ENCODE data around the gene ZNF814.
"Not testable (repeated sequence)": the region's sequence is repeated elsewhere in the genome, so short reads cannot be mapped to it uniquely, and the experiment has no call there.

The ZNF814 gene

GRCh38 chr19:57854117-57854516 is 34.7 kb downstream of the ZNF814 start:
- DNase-seq = not testable (repeated sequence)

DNA sequence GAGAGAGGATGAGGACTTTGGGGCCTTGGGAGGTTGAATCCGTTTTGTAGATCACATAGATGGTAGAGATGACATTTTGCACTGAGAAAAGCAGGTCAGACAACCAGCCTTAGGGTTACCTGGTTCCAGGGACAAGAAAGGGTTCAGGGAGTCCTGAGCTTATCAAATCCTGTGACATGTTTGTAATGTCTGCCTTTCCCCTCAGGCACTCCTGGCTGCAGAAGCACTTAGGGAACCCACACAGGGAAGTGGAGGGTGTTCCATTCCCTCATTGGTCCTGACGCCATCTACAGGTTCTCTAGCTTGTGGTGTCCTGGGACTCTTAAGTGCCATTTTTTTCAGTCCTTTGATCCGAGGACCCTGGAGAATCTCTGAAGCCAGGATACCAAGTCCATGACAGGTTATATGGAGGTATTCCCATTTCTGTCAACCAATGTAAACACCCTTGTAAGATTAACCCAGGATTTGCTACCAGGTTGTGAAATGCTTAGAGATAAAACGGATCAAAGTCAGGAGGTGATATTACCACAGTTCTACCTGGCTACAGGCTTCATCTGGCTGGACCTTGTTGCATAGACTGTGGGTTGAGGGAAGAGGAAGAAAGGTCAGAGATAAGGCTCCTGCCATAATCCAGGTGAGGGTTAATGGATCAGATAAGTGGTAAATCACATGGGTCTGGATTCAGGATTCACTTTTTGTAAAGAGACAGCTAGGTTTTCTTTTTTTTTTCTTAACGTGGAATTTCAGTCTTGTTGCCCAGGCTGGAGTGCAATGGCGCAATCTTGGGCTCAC is 36.8 kb downstream of the ZNF814 start:
- not testable (repeated sequence) for DNase-seq

- DNase-seq = no peak
Measured at GRCh38 chr19:57850553-57851017, 38.3 kb downstream of the ZNF814 start.

- DNase-seq = peak; percentile 72
Measured at GRCh38 chr19:57849666-57850473, 39.0 kb downstream of the ZNF814 start, which contains the start of gene ZNF587. ZNF587 (plus strand) TSS chr19:57849859; CDS start chr19:57850039, 180 bp downstream.

DNA sequence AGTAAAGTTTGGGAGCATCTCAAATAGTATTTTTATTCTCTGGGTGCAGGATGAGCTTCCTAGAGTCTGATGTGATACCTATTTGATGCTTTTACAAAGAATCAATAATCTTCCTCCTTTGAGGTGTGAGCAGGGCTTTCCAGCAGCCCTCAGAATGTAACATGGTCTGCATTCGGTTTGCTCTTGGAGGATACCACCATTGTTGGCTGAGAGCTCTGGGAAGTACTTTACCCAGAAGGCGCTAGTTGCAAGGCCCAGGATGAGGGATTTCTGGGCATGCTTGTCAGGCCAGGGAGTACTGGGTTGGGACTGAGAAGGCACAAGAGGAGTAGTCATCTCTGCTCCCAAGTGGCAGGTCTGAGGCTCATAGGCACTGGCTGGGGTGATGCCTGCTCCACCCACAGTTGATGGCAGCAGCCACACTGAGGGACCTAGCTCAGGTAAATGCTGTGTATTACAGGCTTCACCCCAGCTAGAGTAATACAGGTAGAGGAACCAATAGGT is 39.6 kb downstream of the ZNF814 start:
- DNase-seq = not testable (repeated sequence)

DNA sequence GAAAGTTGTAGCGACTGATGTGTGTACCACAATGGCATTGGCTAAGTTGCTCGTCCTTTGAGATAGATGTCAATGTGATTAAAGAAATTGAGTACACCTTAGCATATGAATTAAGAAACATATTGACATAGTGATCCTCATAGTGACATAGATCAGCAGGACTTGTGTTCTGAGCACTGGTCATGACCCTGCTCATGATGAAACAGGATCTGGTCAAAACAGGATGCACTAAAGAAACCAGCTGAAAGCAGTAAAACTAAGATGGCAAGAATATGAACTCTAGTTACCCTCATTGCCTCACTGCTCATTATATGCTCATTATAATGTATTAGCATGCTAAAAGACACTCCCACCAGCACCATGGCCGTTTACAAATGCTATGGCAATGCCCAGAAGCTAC is 41.7 kb downstream of the ZNF814 start:
- DNase-seq = not testable (repeated sequence)

DNA sequence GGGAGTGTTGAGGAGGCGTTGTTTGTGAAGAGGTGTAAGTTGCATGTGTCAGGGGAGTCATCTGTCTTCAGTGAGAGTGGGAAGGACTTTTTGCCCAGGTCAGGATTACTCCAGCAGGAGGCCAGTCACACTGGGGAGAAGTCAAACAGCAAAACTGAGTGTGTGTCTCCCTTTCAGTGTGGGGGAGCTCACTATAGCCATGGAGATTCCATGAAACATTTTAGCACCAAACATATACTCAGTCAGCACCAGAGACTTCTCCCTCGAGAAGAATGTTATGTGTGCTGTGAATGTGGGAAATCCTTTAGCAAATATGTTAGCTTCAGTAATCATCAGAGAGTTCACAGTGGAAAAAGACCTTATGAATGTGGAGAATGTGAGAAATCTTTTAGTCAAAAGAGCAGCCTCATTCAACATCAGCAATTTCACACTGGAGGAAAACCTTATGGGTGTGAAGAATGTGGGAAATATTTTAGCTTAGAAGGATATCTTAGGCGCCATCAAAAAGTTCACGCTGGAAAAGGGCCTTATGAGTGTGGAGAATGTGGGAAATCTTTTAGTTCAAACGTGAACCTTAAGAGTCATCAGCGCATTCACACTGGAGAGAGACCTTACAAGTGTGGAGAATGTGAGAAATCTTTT is 47.6 kb downstream of the ZNF814 start:
- no peak for DNase-seq

DNA sequence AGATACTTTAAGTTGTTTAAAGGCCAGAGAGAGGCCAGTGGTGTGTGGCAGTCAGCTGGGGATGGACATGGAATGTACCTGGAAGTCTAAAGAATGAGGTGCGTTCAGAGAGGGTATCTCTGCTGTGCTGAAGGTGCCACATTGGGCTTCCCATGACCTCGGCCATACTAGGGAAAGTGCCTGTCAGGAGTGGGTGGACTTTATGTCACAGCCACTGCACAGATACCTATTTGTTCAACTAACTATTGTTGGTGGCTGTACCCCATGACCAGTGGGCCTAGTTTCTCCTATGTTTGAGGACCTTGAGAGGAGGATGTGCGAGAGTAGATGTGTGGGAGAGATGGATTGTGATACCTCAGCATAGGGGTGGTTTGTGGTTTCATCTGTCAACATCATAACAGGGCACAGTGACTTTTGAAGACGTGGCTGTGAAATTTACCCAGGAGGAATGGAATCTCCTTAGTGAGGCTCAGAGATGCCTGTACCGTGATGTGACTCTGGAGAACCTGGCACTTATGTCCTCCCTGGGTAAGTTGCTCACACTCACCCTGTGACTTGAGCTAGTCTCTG is 50.1 kb downstream of the ZNF814 start:
- not testable (repeated sequence) for DNase-seq

GRCh38 chr19:57836991-57837390 is 51.8 kb downstream of the ZNF814 start:
- DNase-seq = not testable (repeated sequence)

- no peak for DNase-seq
Measured at GRCh38 chr19:57830071-57830602, 58.7 kb downstream of the ZNF814 start, which contains the start of gene ZNF587B. ZNF587B (plus strand) TSS chr19:57830299; CDS start chr19:57830529, 230 bp downstream.

GRCh38 chr19:57829316-57829715 is 59.5 kb downstream of the ZNF814 start:
- DNase-seq = no peak

DNA sequence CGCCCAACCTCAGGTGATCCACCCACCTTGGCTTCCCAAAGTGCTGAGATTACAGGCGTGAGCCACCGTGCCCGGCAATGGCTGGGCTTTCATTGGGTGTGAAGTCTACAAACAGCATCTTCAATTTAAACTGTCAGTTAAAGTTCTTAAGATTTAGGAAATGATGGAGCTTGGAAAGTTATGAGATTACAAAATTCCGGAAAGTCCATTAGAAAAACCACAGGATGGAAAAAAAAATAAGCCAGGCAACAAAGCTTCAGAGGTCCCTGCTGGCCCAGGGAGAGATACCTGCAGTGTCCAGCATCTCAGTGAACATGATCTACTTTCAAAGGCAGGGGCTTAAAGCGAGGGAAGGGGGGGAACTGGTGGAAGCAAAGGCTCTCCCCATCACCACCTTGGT is 63.3 kb downstream of the ZNF814 start:
- no peak for DNase-seq

- DNase-seq = not testable (repeated sequence)
Measured at GRCh38 chr19:57823608-57824007, 65.2 kb downstream of the ZNF814 start.

- not testable (repeated sequence) for DNase-seq
Measured at GRCh38 chr19:57823155-57823554, 65.7 kb downstream of the ZNF814 start.

GRCh38 chr19:57821501-57821900 is 67.3 kb downstream of the ZNF814 start:
- not testable (repeated sequence) for DNase-seq

DNA sequence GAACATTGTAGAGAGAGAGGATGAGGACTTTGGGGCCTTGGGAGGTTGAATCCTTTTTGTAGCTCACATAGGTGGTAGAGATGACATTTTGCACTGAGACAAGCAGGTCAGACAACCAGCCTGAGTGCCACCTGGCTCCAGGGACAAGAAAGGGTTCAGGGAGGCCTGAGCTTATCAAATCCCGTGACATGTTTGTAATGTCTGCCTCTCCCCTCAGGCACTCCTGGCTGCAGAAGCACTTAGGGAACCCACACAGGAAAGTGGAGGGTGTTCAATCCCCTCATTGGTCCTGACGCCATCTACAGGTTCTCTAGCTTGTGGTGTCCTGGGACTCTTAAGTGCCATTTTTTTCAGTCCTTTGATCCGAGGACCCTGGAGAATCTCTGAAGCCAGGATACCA is 67.7 kb downstream of the ZNF814 start:
- DNase-seq = not testable (repeated sequence)

- DNase-seq = no peak
Measured at GRCh38 chr19:57820599-57820998, 68.2 kb downstream of the ZNF814 start.

DNA sequence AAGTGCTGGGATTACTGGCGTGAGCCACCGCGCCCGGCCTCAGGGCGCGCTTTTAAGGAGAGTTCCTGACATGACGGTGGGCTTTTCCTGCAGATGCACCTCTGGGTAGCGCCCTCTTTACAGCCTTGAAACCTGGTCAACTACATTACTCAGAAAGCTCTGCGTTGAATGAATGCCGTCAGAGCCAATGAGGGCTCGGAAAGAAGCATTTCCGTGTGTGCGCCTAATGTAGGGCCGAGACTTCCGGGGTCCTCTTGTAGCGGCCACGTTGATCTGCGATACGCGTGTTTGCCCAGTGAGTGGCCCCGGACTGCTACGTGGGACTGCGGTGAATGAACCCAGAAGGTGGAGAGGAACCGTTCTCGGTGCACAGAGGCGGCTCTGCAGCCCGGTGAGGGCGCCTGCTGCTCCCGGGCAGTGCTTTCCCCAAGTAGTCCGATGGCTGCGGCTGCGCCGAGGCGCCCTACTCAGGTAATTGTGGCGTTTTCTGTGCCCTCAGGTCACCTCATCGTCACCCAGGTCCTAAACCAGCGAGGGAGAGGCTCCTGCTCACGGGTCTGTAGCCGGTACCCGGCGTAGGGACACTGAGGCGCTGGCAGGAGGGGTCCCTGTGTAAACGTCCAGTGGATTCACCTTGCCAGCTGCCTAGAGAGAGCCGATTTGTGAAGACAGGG is 69.2 kb downstream of the ZNF814 start:
- peak; percentile 86 for DNase-seq

GRCh38 chr19:57818378-57818777 is 70.5 kb downstream of the ZNF814 start:
- no peak for DNase-seq

- no peak for DNase-seq
Measured at GRCh38 chr19:57817976-57818375, 70.9 kb downstream of the ZNF814 start.

DNA sequence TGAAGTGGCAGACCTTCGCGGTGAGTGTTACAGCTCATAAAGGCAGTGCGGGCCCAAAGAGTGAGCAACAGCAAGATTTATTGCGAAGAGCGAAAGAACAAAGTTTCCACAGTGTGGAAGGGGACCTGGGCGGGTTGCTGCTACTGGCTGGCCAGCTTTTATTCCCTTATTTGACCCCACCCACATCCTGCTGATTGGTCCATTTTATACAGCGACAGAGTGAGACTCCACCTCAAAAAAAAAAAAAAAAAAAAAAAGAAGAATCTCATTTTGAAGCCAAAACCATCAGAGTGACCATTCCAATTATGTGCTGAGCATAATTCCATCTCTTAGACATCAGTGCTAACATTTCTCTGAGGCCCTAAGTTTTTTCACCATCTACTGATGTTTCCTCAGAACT is 72.2 kb downstream of the ZNF814 start:
- DNase-seq = no peak
